HG03558 (cell line): Measurements from ENCODE around the gene KBTBD13.

Source experiments
- ATAC-seq: cut with Tn5 transposase; IDR thresholded peaks from one replicate; pipeline ENCODE4 v1.9.1; 2021; ENCODE audit warnings: moderate number of reproducible peaks; ENCODE audit not compliant: unreplicated experiment; ENCODE audit errors: extremely low read depth

KBTBD13 gene

GRCh38 chr15:65101411-65101890 lies 24.9 kb downstream of the KBTBD13 start:
- ATAC-seq = no peak

GRCh38 chr15:65101891-65102708 lies 25.6 kb downstream of the KBTBD13 start:
- ATAC-seq = no peak

- no peak for ATAC-seq
Measured at GRCh38 chr15:65102912-65103311, 26.4 kb downstream of the KBTBD13 start.

DNA sequence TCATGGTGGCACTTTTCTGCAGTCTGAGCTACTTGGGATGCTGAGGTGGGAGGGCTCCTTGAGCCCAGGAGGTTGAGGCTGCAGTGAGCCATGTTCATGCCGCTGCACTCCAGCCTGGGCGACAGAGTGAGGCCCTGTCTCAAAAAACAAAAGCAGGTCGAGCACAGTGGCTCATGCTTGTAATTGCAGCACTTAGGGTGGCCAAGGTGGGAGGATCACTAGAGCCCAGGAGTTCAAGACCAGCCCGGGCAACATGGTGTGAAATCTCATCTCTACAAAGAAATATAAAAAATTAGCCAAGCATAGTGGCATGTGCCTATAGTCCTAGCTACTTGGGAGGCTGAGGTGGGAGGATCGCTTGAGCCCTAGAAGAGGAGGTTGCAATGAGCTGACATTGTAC lies 28.5 kb downstream of the KBTBD13 start:
- ATAC-seq = no peak

- ATAC-seq = no peak
Measured at GRCh38 chr15:65106011-65106590, 29.6 kb downstream of the KBTBD13 start.

GRCh38 chr15:65110676-65111292 lies 34.2 kb downstream of the KBTBD13 start:
- ATAC-seq = no peak

GRCh38 chr15:65115086-65115485 lies 38.5 kb downstream of the KBTBD13 start, which contains the start of gene UBAP1L:
UBAP1L (minus strand) TSS chr15:65115200; CDS start chr15:65106215, 8,985 bp downstream.
- ATAC-seq = no peak

GRCh38 chr15:65115542-65115941 lies 39.0 kb downstream of the KBTBD13 start:
- no peak for ATAC-seq
